H1 (cell line): ENCODE results near the gene MOB4. TPM values are rescaled to one million over a fixed set of nuclear protein-coding genes. Genes with fewer than 3 reads are reported as not detected.
A peak's percentile ranks its signal among the peaks of the same experiment; 100 is the strongest.

Experiments
- CTCF ChIA-PET: fragments of 300-600 bp; sonication (Branson Sonifier 250); formaldehyde crosslinking; loops from one replicate; lab custom pipeline; 2021; ENCODE audit not compliant: partially characterized antibody; lab: Charles Lee
- POLR2A ChIA-PET: fragments of 300-600 bp; sonication (Branson Sonifier 250); formaldehyde crosslinking; loops from one replicate; lab custom pipeline; 2021; ENCODE audit warnings: inconsistent platforms; ENCODE audit not compliant: partially characterized antibody; lab: Charles Lee
- DNase-seq, 2 experiments: peaks; one replicate each; pipeline versions ENCODE4 v3.0.0 to v3.0.0-alpha.2; 2010 to 2022; ENCODE audit warnings: low spot score in 2 of 2, low read depth in 1 of 2, mixed read lengths in 1 of 2
- FAIRE-seq: peaks from 2 replicates; lab custom pipeline; 2011; peaks lifted over from hg19 to GRCh38; lab: Jason Lieb, UNC
- H2AFZ ChIP-seq: 2 replicates; pipeline ENCODE4 v1.8.1; 2012; ENCODE audit warnings: low read length, inconsistent platforms
- H2AK5ac ChIP-seq: 2 replicates; pipeline ENCODE4 v1.6.1; 2013; ENCODE audit warnings: low read depth, low read length
- H2BK120ac ChIP-seq: replicated peaks from 2 replicates; pipeline ENCODE3; 2013; ENCODE audit warnings: low read depth, low read length, inconsistent platforms
- H2BK12ac ChIP-seq: 2 replicates; pipeline ENCODE4 v1.6.1; 2013; ENCODE audit warnings: low read depth, low read length
- H2BK15ac ChIP-seq: 2 replicates; pipeline ENCODE4 v1.6.1; 2013; ENCODE audit warnings: low read length
- H2BK20ac ChIP-seq: 2 replicates; pipeline ENCODE4 v1.6.1; 2013; ENCODE audit warnings: low read length
- H2BK5ac ChIP-seq: 2 replicates; pipeline ENCODE4 v1.6.1; 2013; ENCODE audit warnings: low read depth, low read length
- H3K14ac ChIP-seq: 2 replicates; pipeline ENCODE4 v1.6.1; 2013; ENCODE audit warnings: inconsistent platforms; ENCODE audit not compliant: insufficient read length
- H3K18ac ChIP-seq: 2 replicates; pipeline ENCODE4 v1.6.1; 2013; ENCODE audit warnings: low read length; ENCODE audit errors: extremely low read depth
- H3K23ac ChIP-seq: 2 replicates; pipeline ENCODE4 v1.6.1; 2013; ENCODE audit warnings: inconsistent platforms; ENCODE audit not compliant: insufficient read length
- H3K23me2 ChIP-seq: 2 replicates; pipeline ENCODE4 v1.6.1; 2013; ENCODE audit warnings: low read depth, low read length
- H3K27ac ChIP-seq: 2 replicates; pipeline ENCODE4 v1.6.1; 2011; ENCODE audit warnings: low read depth, low read length, inconsistent platforms
- H3K27me3 ChIP-seq, 4 experiments: replicated peaks in 1 of 4; 1 replicate in 1 of 4; 2 replicates in 3 of 4; pipeline versions ENCODE4 v1.6.1 to v1.8.1; 2011 to 2013; ENCODE audit warnings: low read length in 3 of 4, mild to moderate bottlenecking in 3 of 4, inconsistent platforms in 2 of 4, mixed read lengths in 2 of 4, moderate library complexity in 1 of 4; ENCODE audit not compliant: control insufficient read depth in 3 of 4, insufficient read depth in 3 of 4; ENCODE audit errors: extremely low read depth in 1 of 4
- H3K36me3 ChIP-seq, 4 experiments: 2 replicates each; pipeline versions ENCODE4 v1.6.1 to v1.8.1; 2011 to 2013; ENCODE audit warnings: mild to moderate bottlenecking in 4 of 4, low read length in 3 of 4, moderate library complexity in 2 of 4, control low read depth in 1 of 4, inconsistent platforms in 1 of 4; ENCODE audit not compliant: insufficient read depth in 4 of 4, control insufficient read depth in 2 of 4
- H3K4ac ChIP-seq: replicated peaks from 2 replicates; pipeline ENCODE3; 2013; ENCODE audit warnings: low read length, low read depth, mixed read lengths, inconsistent platforms; ENCODE audit not compliant: insufficient read length
- H3K4me1 ChIP-seq, 4 experiments: replicated peaks in 1 of 4; 1 replicate in 1 of 4; 2 replicates in 3 of 4; pipeline versions ENCODE4 v1.6.1 to v1.8.1; 2011 to 2013; ENCODE audit warnings: low read length in 3 of 4, inconsistent platforms in 2 of 4, mixed read lengths in 1 of 4; ENCODE audit not compliant: insufficient read depth in 4 of 4, control insufficient read depth in 3 of 4
- H3K4me2 ChIP-seq, 2 experiments: 2 replicates each; pipeline versions ENCODE4 v1.6.1 to v1.8.1; 2011 to 2013; ENCODE audit warnings: low read depth in 2 of 2, low read length in 2 of 2, control low read depth in 1 of 2, inconsistent platforms in 1 of 2, mild to moderate bottlenecking in 1 of 2; ENCODE audit not compliant: insufficient read depth in 1 of 2
- H3K4me3 ChIP-seq, 4 experiments: fragments of 200-600, 300-600 bp in 1 of 4; sonication (generic), shearing (Covaris generic), sonication (Bioruptor Twin) in 1 of 4; 2 replicates each; pipeline versions ENCODE4 v1.5.1 to v1.8.1; 2011 to 2016; ENCODE audit warnings: low read length in 4 of 4, low read depth in 3 of 4, control low read depth in 2 of 4, inconsistent platforms in 2 of 4, mild to moderate bottlenecking in 2 of 4, mixed read lengths in 1 of 4, moderate library complexity in 1 of 4; ENCODE audit not compliant: insufficient read depth in 2 of 4; ENCODE audit errors: extremely low read depth in 1 of 4
- H3K56ac ChIP-seq: replicated peaks from 2 replicates; pipeline ENCODE3; 2013; ENCODE audit warnings: low read depth, mild to moderate bottlenecking, mixed read lengths, low read length, inconsistent platforms; ENCODE audit not compliant: insufficient read length
- H3K79me1 ChIP-seq: 2 replicates; pipeline ENCODE4 v1.6.1; 2013; ENCODE audit warnings: low read depth, low read length, control low read depth
- H3K79me2 ChIP-seq, 2 experiments: 2 replicates each; pipeline versions ENCODE4 v1.6.1 to v1.8.1; 2012 to 2013; ENCODE audit warnings: low read length in 2 of 2, mild to moderate bottlenecking in 2 of 2, inconsistent platforms in 1 of 2; ENCODE audit not compliant: insufficient read depth in 2 of 2, control insufficient read depth in 1 of 2
- H3K9ac ChIP-seq, 4 experiments: replicated peaks in 1 of 4; 1 replicate in 1 of 4; 2 replicates in 3 of 4; pipeline versions ENCODE4 v1.6.1 to v1.8.1; 2011 to 2013; ENCODE audit warnings: low read depth in 3 of 4, low read length in 3 of 4, control low read depth in 2 of 4, mild to moderate bottlenecking in 2 of 4, moderate library complexity in 2 of 4, inconsistent platforms in 1 of 4; ENCODE audit errors: extremely low read depth in 1 of 4
- H3K9me3 ChIP-seq, 2 experiments: 2 replicates each; pipeline versions ENCODE4 v1.6.1 to v1.8.1; 2012 to 2013; ENCODE audit warnings: mild to moderate bottlenecking in 2 of 2, moderate library complexity in 2 of 2, control low read depth in 1 of 2, inconsistent platforms in 1 of 2, low read depth in 1 of 2, low read length in 1 of 2, mixed read lengths in 1 of 2; ENCODE audit not compliant: insufficient read depth in 2 of 2
- H4K20me1 ChIP-seq, 2 experiments: replicated peaks in 1 of 2; 2 replicates each; pipeline versions ENCODE3 to v1.8.1; 2011 to 2013; ENCODE audit warnings: inconsistent platforms in 2 of 2, low read length in 2 of 2, mild to moderate bottlenecking in 1 of 2; ENCODE audit not compliant: insufficient read depth in 2 of 2, control insufficient read depth in 1 of 2
- H4K5ac ChIP-seq: 2 replicates; pipeline ENCODE4 v1.6.1; 2013; ENCODE audit warnings: low read length, low read depth, mixed read lengths, inconsistent platforms; ENCODE audit not compliant: insufficient read length
- H4K8ac ChIP-seq: 2 replicates; pipeline ENCODE4 v1.8.0; 2013; ENCODE audit warnings: mild to moderate bottlenecking, moderate library complexity, low read length, inconsistent platforms; ENCODE audit not compliant: insufficient read depth; ENCODE audit errors: extremely low read depth
- H4K91ac ChIP-seq: replicated peaks from 2 replicates; pipeline ENCODE3; 2013; ENCODE audit warnings: low read length, mixed read lengths, inconsistent platforms; ENCODE audit not compliant: insufficient read length
- ATF2 ChIP-seq: IDR thresholded peaks from 2 replicates; pipeline ENCODE4 v1.6.1; 2012; ENCODE audit warnings: low read length, inconsistent platforms
- BRCA1 ChIP-seq: IDR thresholded peaks from 2 replicates; pipeline ENCODE4 v1.6.1; 2012; ENCODE audit warnings: low read depth, low read length, improper control_type of control experiment
- CBX5 ChIP-seq: fragments of 300-800, 300-1000 bp; sonication (generic); IDR thresholded peaks from 2 replicates; pipeline ENCODE4 v1.7.1; 2016; ENCODE audit warnings: antibody characterized with exemption, low read length, low read depth
- EP300 ChIP-seq, 2 experiments: IDR thresholded peaks; 1 replicate in 1 of 2; 2 replicates in 1 of 2; pipeline ENCODE4 v1.6.1; 2011 to 2012; ENCODE audit warnings: low read depth in 2 of 2, low read length in 2 of 2, mild to moderate bottlenecking in 2 of 2, borderline replicate concordance in 1 of 2, inconsistent platforms in 1 of 2, moderate library complexity in 1 of 2
- FOSL1 ChIP-seq: IDR thresholded peaks from 2 replicates; pipeline ENCODE4 v1.6.1; 2011; ENCODE audit warnings: mild to moderate bottlenecking, low read depth, low read length, moderate library complexity; ENCODE audit not compliant: insufficient read depth
- JUND ChIP-seq: IDR thresholded peaks from 2 replicates; pipeline ENCODE4 v1.6.1; 2011; ENCODE audit warnings: mild to moderate bottlenecking, improper control_type of control experiment, low read length
- KDM4A ChIP-seq: IDR thresholded peaks from one replicate; pipeline ENCODE4 v1.7.1; 2012; ENCODE audit warnings: low read depth, mild to moderate bottlenecking, moderate library complexity, low read length, inconsistent platforms; ENCODE audit not compliant: severe bottlenecking
- POLR2AphosphoS5 ChIP-seq: IDR thresholded peaks from 2 replicates; pipeline ENCODE4 v1.6.1; 2011; ENCODE audit warnings: low read depth, low read length
- POU5F1 ChIP-seq: IDR thresholded peaks from 2 replicates; pipeline ENCODE4 v1.6.1; 2011; ENCODE audit warnings: low read depth, mild to moderate bottlenecking, low read length, moderate library complexity
- RFX5 ChIP-seq: IDR thresholded peaks from 2 replicates; pipeline ENCODE4 v1.6.1; 2011; ENCODE audit warnings: low read depth, low read length, improper control_type of control experiment, borderline replicate concordance
- SAP30 ChIP-seq: fragments of 300-600 bp; sonication (generic); IDR thresholded peaks from 2 replicates; pipeline ENCODE4 v1.7.1; 2012; ENCODE audit warnings: low read length, moderate library complexity, mild to moderate bottlenecking, inconsistent platforms; ENCODE audit not compliant: insufficient read depth, insufficient replicate concordance
- SIRT6 ChIP-seq: IDR thresholded peaks from one replicate; pipeline ENCODE4 v1.7.1; 2012; ENCODE audit warnings: low read length, inconsistent platforms
- WGBS, 2 experiments: shearing (Covaris generic) in 1 of 2; methylation state at CpG; one replicate each; pipeline versions ENCODE4 v1.1.6 to v1.1.7; 2013 to 2015; ENCODE audit warnings: low lambda C conversion rate in 2 of 2, mixed read lengths in 2 of 2, inconsistent platforms in 1 of 2, low coverage in 1 of 2, missing lambda C conversion rate in 1 of 2; ENCODE audit not compliant: insufficient replicate concordance in 2 of 2, insufficient coverage in 1 of 2, insufficient read length in 1 of 2; ENCODE audit errors: extremely low coverage in 1 of 2, missing lambda C conversion rate in 1 of 2; 5-methylcytosine and 5-hydroxymethylcytosine counted together
- polyA plus RNA-seq, 7 experiments: library from polyadenylated mRNA; depleted of rRNA in 3 of 7; stranded (reverse) in 5 of 7; unstranded in 2 of 7; fragments of >200 nt in 5 of 7; fragments of 200-250 nt in 2 of 7; gene quantifications; 1 replicate in 5 of 7; 2 replicates in 1 of 7; 4 replicates in 1 of 7; pipeline versions ENCODE4 v1.2.1 to v1.2.3, GENCODE V29; 2011 to 2013; ENCODE audit warnings: missing spikeins in 2 of 7, mixed read lengths in 2 of 7
- total RNA-seq: library from RNA; stranded (reverse); fragmentation: NEBNext Ultra II Directional; extraction: Animal tissue kit (Norgen Biotek cat#: 25700); gene quantifications from 2 replicates; pipeline ENCODE4 v1.2.1, GENCODE V29; 2021

MOB4 gene
- total and polyA plus RNA-seq, 2 of the 8 experiments (the other 6 are each of a cell fraction or from before 2014, with no cell fraction given), result 51.5 to 54.2 TPM

DNA sequence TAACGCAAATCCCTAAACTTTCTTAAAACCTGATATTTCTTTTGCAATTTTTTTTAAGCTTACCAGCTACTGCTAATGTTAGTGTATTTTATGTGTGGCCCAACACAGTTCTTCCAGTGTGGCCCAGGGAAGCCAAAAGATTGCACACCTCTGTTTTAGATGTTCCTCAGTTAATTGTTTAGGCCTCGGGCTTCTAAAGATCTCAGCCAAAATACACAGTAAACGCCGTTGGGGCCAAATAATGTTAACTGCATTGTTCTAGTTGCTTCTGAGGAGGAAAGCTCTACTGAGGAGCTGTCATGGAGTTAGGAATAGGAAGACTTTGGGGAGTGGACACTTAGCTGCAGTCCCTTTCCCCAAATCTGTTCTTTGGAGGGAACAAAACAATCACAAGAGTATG is 13.7 kb upstream of the MOB4 start:
- 92% methylated on average over 4 of the region's 4 CpGs; no CpG with 5 or more reads in 1 of the 2 experiments for WGBS, 2 experiments
- CTCF ChIA-PET, result interaction anchor here (1.2 to 1.5 kb wide), 2 partner anchors 11 to 111 kb away, joined by 4 read pairs; no protein-coding TSS in a partner anchor
- no peak for TF ChIP-seq SAP30
- no peak for TF ChIP-seq JUND
- TF ChIP-seq KDM4A, result no peak
- TF ChIP-seq BRCA1, result no peak
- no peak for TF ChIP-seq POLR2AphosphoS5
- TF ChIP-seq POU5F1, result no peak
- TF ChIP-seq FOSL1, result no peak
- no peak for TF ChIP-seq ATF2
- no peak for TF ChIP-seq EP300 (IDR thresholded peaks at IDR 0.05; ENCODE audit: borderline replicate concordance in 1 of 2, low read depth in 2 of 2, low read length in 2 of 2)
- TF ChIP-seq RFX5, result no peak
- TF ChIP-seq SIRT6, result no peak
- no peak for TF ChIP-seq CBX5

More for the DNA sequence above, 13.7 kb upstream of the MOB4 start:
- no peak overlapping the region for H4K8ac ChIP-seq
- peaks cover 2 to 7% (median 4%) of the 10 kb centered on the region in 4 experiments; a peak in 5 of 7 replicates for H3K4me1 ChIP-seq
- H2BK15ac ChIP-seq, result no peak overlapping the region
- no peaks in the 10 kb centered on the region for H3K9me3 ChIP-seq
- no peak overlapping the region for H3K4ac ChIP-seq
- peak overlapping the region in 3 of 4 experiments; percentile 7 to 86 (median 85); a peak in 6 of 8 replicates for H3K4me3 ChIP-seq
- no peak overlapping the region for H2BK120ac ChIP-seq
- H3K56ac ChIP-seq, result no peak overlapping the region
- H2BK5ac ChIP-seq, result no peak overlapping the region
- H3K36me3 ChIP-seq, result peaks cover 6 to 56% (median 24%) of the 10 kb centered on the region in 4 experiments
- H3K23me2 ChIP-seq, result peaks cover 4% of the 10 kb centered on the region; the same call in 1 of the 2 replicates
- H3K27ac ChIP-seq, result no peak overlapping the region
- H4K20me1 ChIP-seq, result peaks cover 10 to 11% of the 10 kb centered on the region in 2 experiments
- H3K4me2 ChIP-seq, result peak overlapping the region; percentile 61 to 66
- no peak overlapping the region for H4K5ac ChIP-seq
- H2AFZ ChIP-seq, result no peak overlapping the region
- DNase-seq (no peak), FAIRE-seq (no peak)
- no peak overlapping the region for H3K23ac ChIP-seq
- peak overlapping the region in 1 of 4 experiments; percentile 12; a peak in 2 of 7 replicates for H3K9ac ChIP-seq
- peaks cover 36 to 67% of the 10 kb centered on the region in 2 experiments for H3K79me2 ChIP-seq
- H3K14ac ChIP-seq, result no peak overlapping the region
- no peak overlapping the region for H4K91ac ChIP-seq
- no peaks in the 10 kb centered on the region for H3K79me1 ChIP-seq
- H2AK5ac ChIP-seq, result no peak overlapping the region
- no peak overlapping the region for H2BK12ac ChIP-seq
- POLR2A ChIA-PET, result interaction anchor here (0.6 to 15.2 kb wide), 8 partner anchors 12 to 717 kb away, joined by 3 to 270 read pairs (median 15); partner anchors contain the start of genes MARS2 and MOB4
- H3K27me3 ChIP-seq, result no peaks in the 10 kb centered on the region
- no peak overlapping the region for H2BK20ac ChIP-seq
- H3K18ac ChIP-seq, result no peak overlapping the region
